ENCODE measurements around the gene ABHD17B. TPM values are rescaled to one million over a fixed set of nuclear protein-coding genes. Genes with fewer than 3 reads are reported as not detected.
A peak's percentile ranks its signal among the peaks of the same experiment; 100 is the strongest.

Gene ABHD17B
- total RNA-seq, 1 experiment from 2014 or later, result 11.6 TPM

- H3K27ac ChIP-seq (ENCODE audit: low read length), result peak overlapping the region; percentile 91
- H3K79me2 ChIP-seq (ENCODE audit: low read length), result peaks cover 9% of the 10 kb centered on the region
- DNase-seq, result peak; percentile 70
- no peaks in the 10 kb centered on the region for H3K27me3 ChIP-seq (ENCODE audit: low read length)
- ChIA-PET POLR2A (ENCODE audit: unreplicated experiment) (no interaction called here), CTCF (no interaction called here)
- H3K4me3 ChIP-seq (ENCODE audit: low read length), result peak overlapping the region; percentile 41; the same call in 1 of the 2 replicates
- H3K9me2 ChIP-seq (replicated peaks; ENCODE audit: low read length), result no peaks in the 10 kb centered on the region
- peak overlapping the region; percentile 74 for H3K4me2 ChIP-seq (ENCODE audit: low read length)
- no peaks in the 10 kb centered on the region; the same call in 1 of the 2 replicates for H3K36me3 ChIP-seq (ENCODE audit: low read depth, low read length)
- H3K4me1 ChIP-seq (ENCODE audit: insufficient read depth, low read length), result peaks cover 34% of the 10 kb centered on the region
- H3K9ac ChIP-seq (ENCODE audit: low read length), result peak overlapping the region; percentile 61
- no TSS peak for BruUV-seq (replicated peaks)
- intact Hi-C loops (cut with micrococcal nuclease), result loop anchor here (1.0 to 2.0 kb wide), 2 partner anchors 16 to 34 kb away; partner anchors contain the start of genes ABHD17B and C9orf85
- TF ChIP-seq EZH2 (IDR thresholded peaks at IDR 0.05; ENCODE audit: low read length, unreplicated experiment) (no peak), CTCF (conservative IDR thresholded peaks at IDR 0.05; ENCODE audit: low read depth, low read length) (no peak), EZH2phosphoT487 (IDR thresholded peaks at IDR 0.05; ENCODE audit: borderline replicate concordance, low read length) (no peak)
- no peak overlapping the region for H2AFZ ChIP-seq (ENCODE audit: low read length)
- H3K9me3 ChIP-seq (ENCODE audit: low read length), result no peaks in the 10 kb centered on the region
- no peaks in the 10 kb centered on the region for H4K20me1 ChIP-seq (ENCODE audit: low read length)
- peak; percentile 83 for ATAC-seq
- H3F3A ChIP-seq (ENCODE audit: low read length, unreplicated experiment), result no peaks in the 10 kb centered on the region
Measured at GRCh38 chr9:71944754-71945375, 33.9 kb upstream of the ABHD17B start.

GRCh38 chr9:71941998-71942567 is 31.1 kb upstream of the ABHD17B start:
- no peaks in the 10 kb centered on the region for H3K27me3 ChIP-seq (ENCODE audit: low read length)
- no peak overlapping the region for H2AFZ ChIP-seq (ENCODE audit: low read length)
- H3K9me2 ChIP-seq (replicated peaks; ENCODE audit: low read length), result no peaks in the 10 kb centered on the region
- ChIA-PET CTCF (no interaction called here), POLR2A (ENCODE audit: unreplicated experiment) (no interaction called here)
- DNase-seq (peak; percentile 25), ATAC-seq (peak; percentile 58)
- H3K4me1 ChIP-seq (ENCODE audit: insufficient read depth, low read length), result peaks cover 34% of the 10 kb centered on the region
- no TSS peak for BruUV-seq (replicated peaks)
- no peaks in the 10 kb centered on the region for H3K36me3 ChIP-seq (ENCODE audit: low read depth, low read length)
- H3K9me3 ChIP-seq (ENCODE audit: low read length), result no peaks in the 10 kb centered on the region
- intact Hi-C loops (cut with micrococcal nuclease), result no loop called here
- H4K20me1 ChIP-seq (ENCODE audit: low read length), result no peaks in the 10 kb centered on the region
- H3K4me3 ChIP-seq (ENCODE audit: low read length), result no peak overlapping the region
- peaks cover 11% of the 10 kb centered on the region for H3K79me2 ChIP-seq (ENCODE audit: low read length)
- no peaks in the 10 kb centered on the region for H3F3A ChIP-seq (ENCODE audit: low read length, unreplicated experiment)
- H3K27ac ChIP-seq (ENCODE audit: low read length), result no peak overlapping the region
- no peak overlapping the region for H3K4me2 ChIP-seq (ENCODE audit: low read length)
- no peak overlapping the region for H3K9ac ChIP-seq (ENCODE audit: low read length)
- TF ChIP-seq EZH2phosphoT487 (IDR thresholded peaks at IDR 0.05; ENCODE audit: borderline replicate concordance, low read length) (no peak), EZH2 (IDR thresholded peaks at IDR 0.05; ENCODE audit: low read length, unreplicated experiment) (no peak)

GRCh38 chr9:71941060-71941568 is 30.1 kb upstream of the ABHD17B start:
- H3K4me1 ChIP-seq (ENCODE audit: insufficient read depth, low read length), result peaks cover 36% of the 10 kb centered on the region
- H3K9me3 ChIP-seq (ENCODE audit: low read length), result no peaks in the 10 kb centered on the region
- DNase-seq (peak; percentile 19), ATAC-seq (no peak)
- H3K27me3 ChIP-seq (ENCODE audit: low read length), result no peaks in the 10 kb centered on the region
- H3K27ac ChIP-seq (ENCODE audit: low read length), result no peak overlapping the region
- TF ChIP-seq EZH2 (IDR thresholded peaks at IDR 0.05; ENCODE audit: low read length, unreplicated experiment) (no peak), EZH2phosphoT487 (IDR thresholded peaks at IDR 0.05; ENCODE audit: borderline replicate concordance, low read length) (no peak), CTCF (conservative IDR thresholded peaks at IDR 0.05; ENCODE audit: low read depth, low read length) (no peak)
- no peak overlapping the region for H3K4me3 ChIP-seq (ENCODE audit: low read length)
- H3F3A ChIP-seq (ENCODE audit: low read length, unreplicated experiment), result no peaks in the 10 kb centered on the region
- ChIA-PET CTCF (no interaction called here), POLR2A (ENCODE audit: unreplicated experiment) (no interaction called here)
- no TSS peak for BruUV-seq (replicated peaks)
- H3K4me2 ChIP-seq (ENCODE audit: low read length), result 0 out of 2 replicates have a peak overlapping the region, but pooled peaks have one; percentile 17
- no peaks in the 10 kb centered on the region for H4K20me1 ChIP-seq (ENCODE audit: low read length)
- H3K36me3 ChIP-seq (ENCODE audit: low read depth, low read length), result no peaks in the 10 kb centered on the region
- no peaks in the 10 kb centered on the region for H3K9me2 ChIP-seq (replicated peaks; ENCODE audit: low read length)
- intact Hi-C loops (cut with micrococcal nuclease), result no loop called here
- no peak overlapping the region for H2AFZ ChIP-seq (ENCODE audit: low read length)
- peaks cover 21% of the 10 kb centered on the region for H3K79me2 ChIP-seq (ENCODE audit: low read length)
- no peak overlapping the region for H3K9ac ChIP-seq (ENCODE audit: low read length)
